Measurements from ENCODE around the gene NUP155.
"Not testable (repeated sequence)": the region's sequence is repeated elsewhere in the genome, so short reads cannot be mapped to it uniquely, and the experiment has no call there.

Gene NUP155

DNA sequence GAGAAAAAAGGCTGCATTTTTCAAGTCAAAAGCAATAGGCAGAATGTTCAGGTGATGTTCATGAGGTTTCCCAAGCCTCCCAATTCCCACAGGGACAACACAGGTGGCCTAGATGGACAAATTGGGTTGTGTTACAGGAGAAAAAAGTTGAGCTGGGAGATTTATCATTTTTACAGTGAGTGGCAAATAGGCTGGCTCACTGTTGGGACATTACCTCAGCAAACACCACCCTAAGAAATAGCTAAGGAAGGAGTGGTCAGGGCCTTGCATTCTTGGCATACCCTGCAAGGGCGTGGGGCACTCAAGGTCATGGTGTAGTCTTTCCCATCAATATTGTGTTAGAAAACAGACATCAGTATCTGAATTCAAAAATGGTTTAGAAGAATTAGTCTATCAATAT, 98.4 kb downstream of the NUP155 start:
- no peak for DNase-seq

DNA sequence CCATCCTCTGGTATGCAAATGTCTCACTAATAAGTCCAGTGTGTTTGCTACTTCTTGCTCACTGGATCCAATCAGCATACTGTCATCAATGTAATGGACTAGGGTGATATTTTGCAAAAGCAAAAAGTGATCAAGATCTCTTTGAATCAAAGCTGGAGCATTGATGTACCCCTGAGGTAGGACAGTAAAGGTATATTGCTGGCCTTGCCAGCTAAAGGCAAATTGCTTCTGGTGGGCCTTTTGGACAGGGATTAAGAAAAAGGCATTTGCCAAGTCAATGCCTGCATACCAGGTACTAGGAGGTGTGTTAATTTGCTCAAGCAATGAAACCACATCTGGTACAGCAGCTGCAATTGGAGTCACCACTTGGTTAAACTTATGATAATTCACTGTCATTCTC, 102.8 kb downstream of the NUP155 start:
- not testable (repeated sequence) for DNase-seq

DNA sequence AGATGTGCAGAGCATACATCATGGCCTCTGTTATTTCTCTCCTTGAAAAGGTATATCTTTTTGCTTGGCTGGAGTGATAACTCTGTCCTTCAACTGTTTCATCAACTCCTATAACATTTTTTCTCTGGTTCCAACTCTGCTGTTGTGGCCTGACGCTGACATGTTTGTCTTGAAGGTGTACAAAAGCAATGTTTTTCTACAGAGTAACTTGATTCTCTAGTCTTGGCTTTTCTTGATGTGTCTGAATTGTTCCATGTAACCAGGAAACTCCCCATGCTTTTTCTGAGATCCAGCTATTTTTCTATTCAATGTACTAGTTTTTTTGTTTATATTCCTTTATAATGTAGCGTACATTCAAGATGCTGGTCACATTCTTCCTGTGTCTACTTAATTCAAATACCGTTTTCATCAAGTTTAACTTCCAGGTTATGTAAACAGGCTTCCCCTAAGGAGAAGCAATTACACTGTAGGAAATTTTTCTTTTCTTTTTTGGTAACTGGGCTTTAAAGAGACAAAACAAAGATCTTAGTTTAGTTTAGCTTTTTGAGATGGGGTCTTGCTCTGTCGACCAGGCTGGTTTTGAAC, 115.0 kb downstream of the NUP155 start:
- no peak for DNase-seq

DNA sequence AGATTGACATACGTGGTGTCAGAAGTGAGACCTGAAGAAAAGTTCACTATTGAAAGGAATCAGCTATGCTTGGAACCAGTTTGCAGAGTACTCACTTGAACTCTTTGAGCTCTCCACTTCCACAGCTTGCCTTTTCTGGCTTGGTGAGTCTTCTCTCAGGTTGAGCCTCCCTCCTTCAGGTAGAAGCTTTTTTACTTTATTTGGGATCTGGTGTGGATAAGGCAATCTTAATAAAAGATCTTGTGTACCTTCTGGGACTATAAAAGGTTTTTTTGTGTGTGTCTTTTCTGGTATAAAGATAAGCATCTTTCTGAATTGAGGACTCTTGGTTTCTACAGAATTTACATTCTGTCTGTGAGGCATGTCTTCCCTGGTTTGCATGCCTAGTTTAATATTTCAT, 116.3 kb downstream of the NUP155 start:
- no peak for DNase-seq

DNA sequence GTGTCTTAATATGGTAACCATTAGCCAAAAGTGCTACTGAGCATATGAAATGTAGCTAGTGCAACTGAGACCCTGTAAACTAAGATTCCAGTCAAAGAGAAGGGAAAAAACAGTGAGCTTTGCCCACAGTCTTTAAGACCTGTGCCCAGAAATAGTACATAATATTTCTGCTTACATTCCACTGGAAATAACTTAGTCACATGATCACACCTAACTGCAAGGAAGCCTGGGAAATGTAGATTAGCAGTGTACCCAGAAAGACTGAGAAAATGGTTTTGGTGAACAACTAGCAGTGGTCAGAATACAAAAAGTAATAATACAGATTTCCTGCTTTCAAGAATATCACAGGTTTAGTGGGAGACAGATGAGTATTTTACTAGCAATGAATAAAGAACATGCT, 119.2 kb downstream of the NUP155 start:
- no peak for DNase-seq

DNA sequence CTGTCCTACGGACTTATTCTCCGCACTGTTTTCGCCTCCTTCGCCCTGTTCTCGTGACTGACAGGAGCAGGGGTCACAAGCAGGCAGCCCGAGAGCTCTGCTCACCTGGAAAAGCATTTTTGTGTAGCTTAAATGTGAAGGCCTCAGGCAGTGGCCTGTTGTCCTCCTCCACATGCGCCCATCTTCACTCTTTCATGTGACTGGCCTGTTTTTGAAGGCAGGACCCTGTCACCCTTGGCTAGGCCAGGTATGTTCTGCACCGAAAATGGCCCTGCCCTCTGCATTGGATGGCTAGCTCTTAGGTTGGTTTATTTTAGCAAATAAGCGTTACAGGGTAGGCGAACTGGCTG, 121.1 kb downstream of the NUP155 start:
- no peak for DNase-seq

DNA sequence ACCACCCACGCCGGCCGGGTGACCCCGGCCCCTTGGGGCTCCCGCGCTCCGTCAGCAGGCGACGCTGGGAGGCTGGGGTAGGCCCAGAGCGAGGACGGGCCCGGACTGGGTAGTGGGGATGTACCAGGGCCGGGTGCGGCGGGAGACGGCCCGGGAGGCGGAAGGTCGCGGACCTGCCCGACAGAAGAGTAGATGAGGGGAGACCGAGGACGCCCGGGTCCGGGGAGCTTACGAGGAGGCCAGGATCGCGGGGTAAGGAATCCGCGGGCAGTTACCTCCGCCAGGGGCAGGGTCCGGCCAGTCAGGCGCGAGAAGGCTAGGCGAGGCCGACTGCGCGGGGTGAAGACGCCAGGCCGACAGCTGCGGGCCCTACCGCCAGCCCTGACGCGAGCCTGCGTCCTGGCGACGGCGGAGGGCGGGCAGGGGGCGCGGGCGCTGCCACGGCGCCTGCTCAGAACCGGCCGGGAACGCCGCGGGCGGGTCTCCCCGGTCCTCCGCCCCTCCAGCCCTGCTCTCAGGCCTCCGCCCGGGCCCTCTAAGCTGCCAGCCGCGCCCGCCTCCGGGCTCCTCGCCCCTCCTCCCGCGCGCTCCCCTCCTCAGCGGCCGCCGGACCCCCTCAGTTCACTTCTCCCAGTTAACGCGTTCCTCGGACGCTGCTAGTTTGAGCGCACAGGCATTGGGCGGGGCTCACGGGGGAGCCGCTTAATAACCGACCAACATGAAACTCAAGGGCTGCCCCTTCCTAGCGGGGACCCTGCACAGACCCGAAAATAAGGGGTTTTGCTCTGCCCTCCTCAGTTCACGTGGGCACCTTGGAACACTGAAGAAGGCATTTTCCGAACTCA, 121.7 kb downstream of the NUP155 start, which contains the start of gene CPLANE1:
CPLANE1 (minus strand) TSS at position 407 of the 845 bp plus-strand sequence. CDS start 1,678 bp downstream, outside the sequence.
- peak; percentile 68 for DNase-seq

DNA sequence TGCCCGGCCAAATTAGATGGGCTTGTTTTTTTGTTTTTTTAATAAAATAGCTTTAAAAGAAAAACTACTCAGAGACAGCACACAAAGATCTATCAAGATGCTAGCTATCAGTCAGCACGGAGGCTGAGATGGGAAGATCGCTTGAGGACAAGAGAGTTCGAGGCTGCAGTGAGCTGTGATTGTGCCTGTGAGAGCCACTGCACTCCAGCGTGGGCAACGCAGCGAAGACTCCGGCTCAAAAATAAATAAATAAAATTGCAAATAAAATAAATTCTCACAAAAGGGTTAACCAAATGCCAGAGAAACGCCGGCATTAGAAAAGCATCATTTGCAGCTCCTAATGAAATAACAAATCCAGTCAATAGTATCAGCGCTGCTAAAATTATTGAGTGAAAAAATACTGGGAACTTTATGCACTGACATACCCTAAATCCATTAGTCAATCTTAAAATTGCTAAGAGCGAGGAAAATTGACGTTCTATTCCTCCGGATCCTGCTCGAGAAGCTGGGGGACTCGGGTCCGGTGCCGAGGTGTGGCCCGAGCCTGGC, 122.4 kb downstream of the NUP155 start:
- no peak for DNase-seq

DNA sequence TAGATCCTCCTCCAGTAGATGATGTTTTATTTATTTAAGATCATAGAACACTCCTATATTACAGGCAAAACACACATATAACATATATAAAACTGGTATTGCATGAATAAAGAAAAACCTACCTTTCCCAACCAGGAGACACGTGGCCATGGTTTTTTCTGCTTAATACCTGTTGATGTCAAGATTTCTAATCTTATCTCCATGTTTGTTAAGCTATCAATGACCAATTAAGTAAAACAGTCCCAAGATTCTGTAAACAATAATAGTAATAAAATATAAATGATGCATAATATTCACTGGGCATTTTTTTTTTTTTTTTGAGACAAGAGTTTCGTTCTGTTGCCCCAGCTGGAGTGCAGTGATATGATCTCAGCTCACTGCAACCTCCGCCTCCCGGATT, 123.4 kb downstream of the NUP155 start:
- DNase-seq: no peak

DNA sequence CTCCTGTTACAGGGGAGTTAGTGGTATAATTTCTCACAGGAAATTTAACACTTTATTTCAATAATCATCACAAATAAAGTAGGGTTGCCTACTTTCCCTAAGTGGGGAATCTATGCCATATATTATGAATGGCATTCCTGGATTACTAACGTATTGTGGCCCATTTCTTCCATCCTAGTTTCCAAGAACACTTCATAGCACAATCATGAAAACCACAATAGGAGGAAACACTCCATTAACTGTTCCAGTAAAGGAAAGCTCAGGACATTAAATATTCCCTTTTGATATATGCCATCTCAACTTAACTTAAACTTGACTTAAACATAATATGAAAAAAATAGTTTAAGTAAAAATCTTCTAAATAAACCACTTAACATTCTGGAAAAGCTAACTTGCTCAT, 123.9 kb downstream of the NUP155 start:
- DNase-seq: no peak

Data from activated CD4-positive, CD25-positive, alpha-beta regulatory T cell treated with anti-CD3 and anti-CD28 coated beads, Interleukin-2, amount 50 U/mL, for 72 hours (primary cell).